ENCODE results near the gene SLC25A47.

- TF ChIP-seq POLR2AphosphoS5 (IDR thresholded peaks at IDR 0.05) (no peak), CTCF (IDR thresholded peaks at IDR 0.05) (no peak)
These were observed 23.4 kb downstream of the SLC25A47 start for GRCh38 chr14:100346306-100347091.

Measured in breast epithelium (tissue), 3 donors.